Measurements from ENCODE around the gene FAM13B. TPM values are rescaled to one million over a fixed set of nuclear protein-coding genes. Genes with fewer than 3 reads are reported as not detected.

Gene FAM13B
- total and polyA plus RNA-seq, 2 of the 8 experiments (the other 6 are each of a cell fraction or from before 2014, with no cell fraction given) = 6.4 to 17.0 TPM

DNA sequence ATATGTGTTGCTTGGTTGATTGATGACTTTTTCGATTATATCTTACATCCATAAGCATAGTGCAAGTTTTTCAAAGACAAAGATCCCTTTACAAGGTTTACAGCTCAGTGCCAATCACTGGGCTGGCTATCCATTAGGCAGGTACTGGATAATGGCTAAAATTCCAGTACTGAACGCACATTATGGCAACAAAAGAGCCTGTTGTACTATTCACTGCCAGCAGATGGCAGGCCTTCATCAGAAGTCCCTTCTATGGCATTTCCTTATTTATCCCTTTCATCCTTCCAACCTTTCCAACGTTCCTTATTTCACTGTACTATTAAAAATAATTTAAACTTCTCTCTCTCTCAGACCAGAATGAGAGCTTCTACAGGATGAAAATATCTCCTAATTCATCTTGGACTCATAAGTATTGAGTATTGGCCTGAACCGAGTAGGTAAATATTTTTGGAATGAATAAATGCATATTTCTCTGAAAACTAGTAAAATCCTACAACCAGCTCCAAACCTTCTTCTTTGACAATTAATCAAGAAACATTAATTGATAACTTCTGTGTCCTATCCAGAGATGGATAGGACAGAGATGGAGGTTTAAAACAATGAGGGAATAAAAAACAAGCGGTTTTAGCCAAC lies 44.3 kb upstream of the FAM13B start:
- H3K4me1 ChIP-seq (replicated peaks in 1 of 4; ENCODE audit: control insufficient read depth in 3 of 4, insufficient read depth in 4 of 4, low read length in 3 of 4) = peaks cover 4 to 10% (median 8%) of the 10 kb centered on the region in 4 experiments; a peak in 4 of 7 replicates
- no peak overlapping the region for H3K4me2 ChIP-seq (ENCODE audit: insufficient read depth in 1 of 2, low read depth in 2 of 2, low read length in 2 of 2)
- H2BK12ac ChIP-seq (ENCODE audit: low read depth, low read length) = no peak overlapping the region
- H3K79me2 ChIP-seq (ENCODE audit: control insufficient read depth in 1 of 2, insufficient read depth in 2 of 2, low read length in 2 of 2) = no peaks in the 10 kb centered on the region
- H3K27me3 ChIP-seq (replicated peaks in 1 of 4; ENCODE audit: control insufficient read depth in 3 of 4, extremely low read depth in 1 of 4, insufficient read depth in 3 of 4, low read length in 3 of 4) = peaks cover 0 to 2% (median 0%) of the 10 kb centered on the region in 4 experiments; a peak in 1 of 7 replicates
- no peak overlapping the region for H3K56ac ChIP-seq (replicated peaks; ENCODE audit: insufficient read length, low read depth, low read length)
- H2BK120ac ChIP-seq (replicated peaks; ENCODE audit: low read depth, low read length) = no peak overlapping the region
- H2BK5ac ChIP-seq (ENCODE audit: low read depth, low read length) = no peak overlapping the region
- H4K5ac ChIP-seq (ENCODE audit: insufficient read length, low read depth, low read length) = no peak overlapping the region
- TF ChIP-seq, protein P1, sequence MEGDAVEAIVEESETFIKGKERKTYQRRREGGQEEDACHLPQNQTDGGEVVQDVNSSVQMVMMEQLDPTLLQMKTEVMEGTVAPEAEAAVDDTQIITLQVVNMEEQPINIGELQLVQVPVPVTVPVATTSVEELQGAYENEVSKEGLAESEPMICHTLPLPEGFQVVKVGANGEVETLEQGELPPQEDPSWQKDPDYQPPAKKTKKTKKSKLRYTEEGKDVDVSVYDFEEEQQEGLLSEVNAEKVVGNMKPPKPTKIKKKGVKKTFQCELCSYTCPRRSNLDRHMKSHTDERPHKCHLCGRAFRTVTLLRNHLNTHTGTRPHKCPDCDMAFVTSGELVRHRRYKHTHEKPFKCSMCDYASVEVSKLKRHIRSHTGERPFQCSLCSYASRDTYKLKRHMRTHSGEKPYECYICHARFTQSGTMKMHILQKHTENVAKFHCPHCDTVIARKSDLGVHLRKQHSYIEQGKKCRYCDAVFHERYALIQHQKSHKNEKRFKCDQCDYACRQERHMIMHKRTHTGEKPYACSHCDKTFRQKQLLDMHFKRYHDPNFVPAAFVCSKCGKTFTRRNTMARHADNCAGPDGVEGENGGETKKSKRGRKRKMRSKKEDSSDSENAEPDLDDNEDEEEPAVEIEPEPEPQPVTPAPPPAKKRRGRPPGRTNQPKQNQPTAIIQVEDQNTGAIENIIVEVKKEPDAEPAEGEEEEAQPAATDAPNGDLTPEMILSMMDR (IDR thresholded peaks at IDR 0.05; ENCODE audit: control extremely low read depth in 1 of 3, insufficient read depth in 1 of 3, low read depth in 1 of 3, low read length in 3 of 3) = peak in 2 of 3 experiments; percentile 85 to 87; a peak in 3 of 4 replicates
- TF ChIP-seq KDM4A (IDR thresholded peaks at IDR 0.05; ENCODE audit: low read depth, low read length, severe bottlenecking) (no peak), RAD21 (IDR thresholded peaks at IDR 0.05 in 1 of 2, conservative IDR thresholded peaks at IDR 0.05 in 1 of 2; ENCODE audit: low read depth in 2 of 2, low read length in 2 of 2) (peak; percentile 96)
- H2BK15ac ChIP-seq (ENCODE audit: low read length) = no peak overlapping the region
- 38 to 100% methylated on average over 1 to 5 of the region's 5 CpGs for WGBS, 2 experiments (ENCODE audit: extremely low coverage in 1 of 2, insufficient coverage in 1 of 2, insufficient read length in 1 of 2, insufficient replicate concordance in 2 of 2, low coverage in 1 of 2, low lambda C conversion rate in 2 of 2, missing lambda C conversion rate in 1 of 2)
- no peak overlapping the region for H3K14ac ChIP-seq (ENCODE audit: insufficient read length)
- no peaks in the 10 kb centered on the region for H3K23me2 ChIP-seq (ENCODE audit: low read depth, low read length)
- FAIRE-seq (peak; percentile 95), DNase-seq (ENCODE audit: low read depth in 1 of 2, low spot score in 2 of 2) (peak in 1 of 2 experiments; percentile 82)
- H3K4me3 ChIP-seq (ENCODE audit: extremely low read depth in 1 of 4, insufficient read depth in 2 of 4, low read depth in 3 of 4, low read length in 4 of 4) = no peak overlapping the region
- CTCF ChIA-PET (ENCODE audit: partially characterized antibody) = interaction anchor here (0.6 to 15.7 kb wide), 38 partner anchors 8 to 409 kb away, joined by 3 to 288 read pairs (median 4); partner anchors contain the start of genes KIF20A and NME5
- no peaks in the 10 kb centered on the region for H3K79me1 ChIP-seq (ENCODE audit: low read depth, low read length)
- no peak overlapping the region for H3K27ac ChIP-seq (ENCODE audit: low read depth, low read length)
- no peak overlapping the region for H3K23ac ChIP-seq (ENCODE audit: insufficient read length)
- 0 out of 2 replicates have a peak overlapping the region, but pooled peaks have one; percentile 36 for H2AFZ ChIP-seq (ENCODE audit: low read length)
- no peak overlapping the region for H3K9ac ChIP-seq (replicated peaks in 1 of 4; ENCODE audit: extremely low read depth in 1 of 4, low read depth in 3 of 4, low read length in 3 of 4)
- no peaks in the 10 kb centered on the region for H4K20me1 ChIP-seq (replicated peaks in 1 of 2; ENCODE audit: control insufficient read depth in 1 of 2, insufficient read depth in 2 of 2, low read length in 2 of 2)
- no peak overlapping the region for H3K4ac ChIP-seq (replicated peaks; ENCODE audit: insufficient read length, low read depth, low read length)
- H2BK20ac ChIP-seq (ENCODE audit: low read length) = 0 out of 2 replicates have a peak overlapping the region, but pooled peaks have one; percentile 91
- no peak overlapping the region for H4K91ac ChIP-seq (replicated peaks; ENCODE audit: insufficient read length, low read length)
- H3K18ac ChIP-seq (ENCODE audit: extremely low read depth, low read length) = no peak overlapping the region
- H3K36me3 ChIP-seq (ENCODE audit: control insufficient read depth in 2 of 4, insufficient read depth in 4 of 4, low read length in 3 of 4) = no peaks in the 10 kb centered on the region
- POLR2A ChIA-PET (ENCODE audit: partially characterized antibody) = interaction anchor here (1.0 to 1.4 kb wide), 2 partner anchors 56 kb away, joined by 3 read pairs; no protein-coding TSS in a partner anchor
- H4K8ac ChIP-seq (ENCODE audit: extremely low read depth, insufficient read depth, low read length) = no peak overlapping the region
- no peak overlapping the region for H2AK5ac ChIP-seq (ENCODE audit: low read depth, low read length)
- no peaks in the 10 kb centered on the region for H3K9me3 ChIP-seq (ENCODE audit: insufficient read depth in 2 of 2, low read depth in 1 of 2, low read length in 1 of 2)

Data from H1 (cell line).